HTR-8/SVneo (cell line): Measurements from ENCODE around the gene PTPRZ1.

Experiments
- DNase-seq: peaks from one replicate; pipeline ENCODE4 v3.0.0; 2011; ENCODE audit warnings: low spot score, mixed read lengths; ENCODE audit not compliant: insufficient read length
- FAIRE-seq: peaks from 2 replicates; lab custom pipeline; 2011; peaks lifted over from hg19 to GRCh38; lab: Jason Lieb, UNC

The PTPRZ1 gene

DNA sequence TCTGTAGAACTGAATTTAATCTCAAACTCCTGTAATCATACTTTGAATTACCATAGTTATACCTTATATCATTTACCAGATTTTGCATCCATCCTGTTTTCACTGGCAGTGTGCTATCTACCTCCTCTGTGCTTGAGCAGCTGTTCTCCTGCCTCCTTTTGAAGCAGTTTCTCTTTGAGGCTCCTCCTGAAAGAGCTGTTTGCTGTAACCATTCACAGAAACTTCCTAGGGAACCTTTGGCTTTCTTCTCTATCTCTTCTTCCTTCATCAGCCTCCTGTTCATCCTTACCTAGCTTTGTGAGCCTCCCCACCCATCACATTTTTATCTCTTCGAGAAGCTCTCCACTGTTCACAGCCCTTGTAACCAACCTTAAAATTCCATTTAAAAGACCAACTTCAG, 162.9 kb downstream of the PTPRZ1 start:
- FAIRE-seq (no peak), DNase-seq (no peak)

- no peak for FAIRE-seq
Measured at GRCh38 chr7:122038134-122038533, 165.2 kb downstream of the PTPRZ1 start.

DNA sequence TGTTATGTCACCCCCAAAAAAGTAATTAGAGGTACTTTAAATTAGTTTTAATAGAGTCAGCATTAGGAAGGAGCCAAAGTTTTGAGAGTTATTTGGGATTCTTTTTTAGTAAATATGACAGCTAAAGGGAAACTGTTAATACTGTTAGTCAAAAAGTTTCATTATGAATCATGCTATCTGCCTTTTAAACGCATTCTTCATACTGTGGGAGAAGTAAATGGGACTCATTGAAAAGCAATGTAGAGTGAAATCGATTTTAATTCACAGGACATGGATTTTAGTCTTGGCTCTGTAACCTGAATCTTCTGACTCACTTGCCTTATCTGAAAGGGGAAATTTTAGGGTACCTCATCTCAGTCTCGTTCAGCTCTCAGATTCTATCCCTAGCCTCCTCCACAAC, 165.9 kb downstream of the PTPRZ1 start:
- FAIRE-seq (no peak), DNase-seq (no peak)

More at GRCh38 chr7:122038134-122038533, 165.2 kb downstream of the PTPRZ1 start:
- no peak for DNase-seq

- no peak for FAIRE-seq
- no peak for DNase-seq
Measured at GRCh38 chr7:122040147-122040546, 167.2 kb downstream of the PTPRZ1 start.

DNA sequence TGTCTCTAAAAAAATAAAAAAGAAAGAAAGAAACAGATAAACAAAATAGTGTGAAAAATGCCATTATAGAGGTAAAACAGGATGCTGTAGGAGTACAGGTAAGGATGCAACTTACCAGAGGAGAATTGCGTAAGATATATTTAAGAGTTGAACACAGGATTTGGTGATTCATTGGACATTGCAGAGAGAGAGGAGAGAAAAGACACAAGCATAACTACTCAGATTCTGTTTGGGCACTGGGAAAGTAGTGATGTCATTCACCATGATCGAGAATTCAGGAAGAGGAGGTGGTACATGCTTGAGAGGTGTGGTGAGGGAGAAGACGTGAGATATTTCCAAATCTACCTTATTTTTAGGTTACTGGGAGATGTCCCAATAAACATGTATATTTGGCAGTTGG, 173.4 kb downstream of the PTPRZ1 start:
- no peak for FAIRE-seq

DNA sequence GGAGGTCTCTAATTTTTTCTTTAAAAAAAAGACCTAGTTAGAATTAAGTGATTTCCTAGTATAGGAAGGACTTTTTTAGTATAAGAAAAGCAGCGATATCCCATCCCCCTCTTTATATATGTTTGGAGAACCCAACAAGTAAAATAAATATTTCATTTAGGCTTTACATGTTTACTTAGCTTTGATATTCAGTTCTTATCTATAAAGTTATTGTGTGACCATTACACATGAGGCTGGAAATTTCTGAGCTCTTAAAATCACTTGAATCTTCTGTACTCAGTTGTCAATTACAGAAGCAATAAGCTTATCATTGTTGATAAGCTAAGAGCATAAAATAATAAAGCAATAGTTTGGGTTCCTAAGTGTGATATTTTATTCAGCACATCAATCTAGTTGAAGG, 181.4 kb downstream of the PTPRZ1 start:
- FAIRE-seq (no peak), DNase-seq (no peak)

More for the DNA sequence above, 173.4 kb downstream of the PTPRZ1 start:
- DNase-seq = no peak

GRCh38 chr7:122055073-122055472, 182.1 kb downstream of the PTPRZ1 start:
- no peak for FAIRE-seq
- DNase-seq = no peak

GRCh38 chr7:122056977-122057376, 184.0 kb downstream of the PTPRZ1 start:
- DNase-seq (no peak), FAIRE-seq (no peak)

DNA sequence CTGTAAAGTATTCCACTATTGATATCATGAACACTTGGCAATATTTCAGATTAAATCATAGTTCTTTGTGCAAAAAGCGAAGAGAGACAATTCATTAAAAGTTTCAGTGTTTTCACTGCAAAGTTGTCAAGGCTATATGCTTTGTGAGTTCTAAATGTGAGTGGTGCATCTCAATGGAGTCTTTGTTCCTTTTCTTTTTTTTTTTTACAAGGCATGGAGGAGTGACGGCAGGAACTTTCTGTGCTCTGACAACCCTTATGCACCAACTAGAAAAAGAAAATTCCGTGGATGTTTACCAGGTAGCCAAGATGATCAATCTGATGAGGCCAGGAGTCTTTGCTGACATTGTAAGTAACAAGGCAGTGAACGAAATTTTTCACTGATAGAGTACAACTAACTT, 186.6 kb downstream of the PTPRZ1 start:
- FAIRE-seq (no peak), DNase-seq (no peak)

- FAIRE-seq (no peak), DNase-seq (no peak)
Measured at GRCh38 chr7:122063146-122063545, 190.2 kb downstream of the PTPRZ1 start.

GRCh38 chr7:122064971-122065370, 192.0 kb downstream of the PTPRZ1 start:
- DNase-seq = no peak
- FAIRE-seq = no peak

GRCh38 chr7:122067077-122067476, 194.1 kb downstream of the PTPRZ1 start:
- FAIRE-seq = no peak

DNA sequence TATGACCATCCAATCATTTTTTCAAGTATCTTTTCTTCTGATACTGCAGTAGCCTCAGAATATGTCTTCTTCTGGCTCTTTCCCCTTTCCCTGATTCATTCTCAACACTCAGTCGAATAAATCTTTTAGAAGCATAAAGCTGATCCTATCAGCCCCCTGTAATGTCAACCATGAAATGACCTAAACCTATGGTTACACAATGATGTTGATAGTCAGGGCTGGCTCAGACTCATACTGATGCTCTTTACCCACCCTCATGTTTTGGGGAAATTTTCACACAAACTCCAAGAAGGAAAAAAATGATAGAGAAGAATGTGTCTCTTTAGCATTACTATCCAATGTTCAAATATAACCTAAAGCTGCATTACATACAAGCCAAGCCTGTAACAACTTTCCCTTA, 195.1 kb downstream of the PTPRZ1 start:
- DNase-seq (no peak), FAIRE-seq (no peak)

More at GRCh38 chr7:122067077-122067476, 194.1 kb downstream of the PTPRZ1 start:
- no peak for DNase-seq

- no peak for DNase-seq
- FAIRE-seq = no peak
Measured at GRCh38 chr7:122068999-122069398, 196.0 kb downstream of the PTPRZ1 start.

- FAIRE-seq = no peak
Measured at GRCh38 chr7:122070062-122070461, 197.1 kb downstream of the PTPRZ1 start.

DNA sequence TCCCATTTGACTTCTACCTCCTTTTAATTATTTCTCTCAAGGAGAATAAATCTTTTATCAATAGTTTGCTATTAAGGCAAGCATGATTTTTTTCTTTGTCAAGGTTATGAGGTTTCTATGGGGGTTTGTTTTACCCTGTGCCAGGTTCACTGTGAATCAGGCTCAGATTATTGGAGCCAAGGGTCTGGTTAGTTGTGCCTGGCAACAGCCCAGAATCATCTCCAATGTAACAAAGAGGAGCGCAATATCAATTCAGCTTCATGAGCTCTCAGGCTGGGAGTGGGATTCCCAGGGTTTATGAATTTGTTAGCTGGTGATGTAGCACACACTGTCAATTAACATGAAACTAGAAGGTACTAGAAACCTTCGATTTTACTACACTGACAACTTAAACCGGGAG, 197.9 kb downstream of the PTPRZ1 start:
- no peak for FAIRE-seq
- no peak for DNase-seq

More at GRCh38 chr7:122070062-122070461, 197.1 kb downstream of the PTPRZ1 start:
- no peak for DNase-seq

DNA sequence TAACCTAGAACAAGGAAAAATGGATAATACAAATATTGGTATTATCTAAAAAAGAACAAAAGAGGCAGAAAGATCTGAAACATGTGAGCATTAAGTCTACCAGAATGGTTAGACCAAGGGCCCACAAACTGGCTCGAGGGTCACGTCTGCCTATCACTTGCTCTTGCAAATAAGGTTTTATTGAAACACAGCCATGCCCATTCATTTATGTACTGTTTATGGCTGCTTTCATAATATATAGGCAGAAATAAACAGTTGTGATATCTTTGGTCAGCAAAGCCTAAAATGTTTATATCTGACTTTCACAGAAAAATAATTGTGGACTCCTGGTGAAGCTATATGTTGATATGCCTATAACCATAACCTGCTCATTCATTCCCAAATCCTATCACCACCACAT, 199.3 kb downstream of the PTPRZ1 start:
- no peak for DNase-seq
- FAIRE-seq = no peak

DNA sequence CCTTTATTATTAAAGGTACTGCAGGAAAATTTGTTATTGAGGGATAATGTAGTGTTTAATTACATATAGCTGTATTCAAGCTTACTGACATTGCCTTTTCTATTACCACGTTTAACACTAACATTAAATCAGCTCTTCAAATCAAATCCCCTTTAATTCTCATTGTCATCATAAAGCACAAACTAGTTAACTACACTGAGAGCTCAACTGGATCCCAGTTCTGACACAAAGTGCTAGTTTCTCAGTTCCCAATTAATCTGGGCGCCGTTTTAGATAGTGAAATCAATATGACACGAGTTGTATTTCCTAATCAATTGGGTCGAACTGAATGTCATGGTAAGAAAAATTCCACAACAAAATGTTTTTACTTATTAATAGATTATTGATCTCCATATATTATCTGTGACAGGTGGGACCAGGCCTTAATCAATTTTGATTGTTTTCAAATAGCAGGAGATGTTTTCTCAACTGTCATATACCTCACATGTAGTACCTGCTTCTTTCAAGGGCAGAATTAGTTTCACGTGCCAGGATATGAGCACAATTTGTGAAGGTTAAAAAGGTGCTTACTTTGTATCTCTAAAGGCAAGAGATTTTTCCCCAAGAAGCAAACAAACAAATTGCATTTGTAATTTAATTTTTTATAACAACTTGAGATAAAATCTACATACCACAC, 200.1 kb downstream of the PTPRZ1 start:
- no peak for FAIRE-seq
- DNase-seq = no peak

GRCh38 chr7:122073635-122074034, 200.7 kb downstream of the PTPRZ1 start:
- DNase-seq (no peak), FAIRE-seq (no peak)

GRCh38 chr7:122082160-122082559, 209.2 kb downstream of the PTPRZ1 start:
- FAIRE-seq = no peak

GRCh38 chr7:122082670-122083069, 209.7 kb downstream of the PTPRZ1 start:
- DNase-seq (no peak), FAIRE-seq (no peak)

More at GRCh38 chr7:122082160-122082559, 209.2 kb downstream of the PTPRZ1 start:
- no peak for DNase-seq
